ENCODE data around the gene KRT36.

- no peak for TF ChIP-seq EZH2 (IDR thresholded peaks at IDR 0.05; ENCODE audit: borderline replicate concordance, low read length)
- TF ChIP-seq CTCF (conservative IDR thresholded peaks at IDR 0.05 in 1 of 2, IDR thresholded peaks at IDR 0.05 in 1 of 2; ENCODE audit: extremely low read depth in 1 of 2, insufficient read depth in 1 of 2, low read depth in 1 of 2, low read length in 2 of 2): no peak
These were observed 40.7 kb downstream of the KRT36 start for GRCh38 chr17:41449008-41449407.
